H1 (cell line): Measurements from ENCODE around the gene TMEM243. TPM values are rescaled to one million over a fixed set of nuclear protein-coding genes. Genes with fewer than 3 reads are reported as not detected.

Experiments
- CTCF ChIA-PET: fragments of 300-600 bp; sonication (Branson Sonifier 250); formaldehyde crosslinking; loops from one replicate; lab custom pipeline; 2021; ENCODE audit not compliant: partially characterized antibody; lab: Charles Lee
- POLR2A ChIA-PET: fragments of 300-600 bp; sonication (Branson Sonifier 250); formaldehyde crosslinking; loops from one replicate; lab custom pipeline; 2021; ENCODE audit warnings: inconsistent platforms; ENCODE audit not compliant: partially characterized antibody; lab: Charles Lee
- DNase-seq, 2 experiments: peaks; one replicate each; pipeline versions ENCODE4 v3.0.0 to v3.0.0-alpha.2; 2010 to 2022; ENCODE audit warnings: low spot score in 2 of 2, low read depth in 1 of 2, mixed read lengths in 1 of 2
- FAIRE-seq: peaks from 2 replicates; lab custom pipeline; 2011; peaks lifted over from hg19 to GRCh38; lab: Jason Lieb, UNC
- H2AFZ ChIP-seq: 2 replicates; pipeline ENCODE4 v1.8.1; 2012; ENCODE audit warnings: low read length, inconsistent platforms
- H2AK5ac ChIP-seq: 2 replicates; pipeline ENCODE4 v1.6.1; 2013; ENCODE audit warnings: low read depth, low read length
- H2BK120ac ChIP-seq: replicated peaks from 2 replicates; pipeline ENCODE3; 2013; ENCODE audit warnings: low read depth, low read length, inconsistent platforms
- H2BK12ac ChIP-seq: 2 replicates; pipeline ENCODE4 v1.6.1; 2013; ENCODE audit warnings: low read depth, low read length
- H2BK15ac ChIP-seq: 2 replicates; pipeline ENCODE4 v1.6.1; 2013; ENCODE audit warnings: low read length
- H2BK20ac ChIP-seq: 2 replicates; pipeline ENCODE4 v1.6.1; 2013; ENCODE audit warnings: low read length
- H2BK5ac ChIP-seq: 2 replicates; pipeline ENCODE4 v1.6.1; 2013; ENCODE audit warnings: low read depth, low read length
- H3K14ac ChIP-seq: 2 replicates; pipeline ENCODE4 v1.6.1; 2013; ENCODE audit warnings: inconsistent platforms; ENCODE audit not compliant: insufficient read length
- H3K18ac ChIP-seq: 2 replicates; pipeline ENCODE4 v1.6.1; 2013; ENCODE audit warnings: low read length; ENCODE audit errors: extremely low read depth
- H3K23ac ChIP-seq: 2 replicates; pipeline ENCODE4 v1.6.1; 2013; ENCODE audit warnings: inconsistent platforms; ENCODE audit not compliant: insufficient read length
- H3K23me2 ChIP-seq: 2 replicates; pipeline ENCODE4 v1.6.1; 2013; ENCODE audit warnings: low read depth, low read length
- H3K27ac ChIP-seq: 2 replicates; pipeline ENCODE4 v1.6.1; 2011; ENCODE audit warnings: low read depth, low read length, inconsistent platforms
- H3K27me3 ChIP-seq, 4 experiments: replicated peaks in 1 of 4; 1 replicate in 1 of 4; 2 replicates in 3 of 4; pipeline versions ENCODE4 v1.6.1 to v1.8.1; 2011 to 2013; ENCODE audit warnings: low read length in 3 of 4, mild to moderate bottlenecking in 3 of 4, inconsistent platforms in 2 of 4, mixed read lengths in 2 of 4, moderate library complexity in 1 of 4; ENCODE audit not compliant: control insufficient read depth in 3 of 4, insufficient read depth in 3 of 4; ENCODE audit errors: extremely low read depth in 1 of 4
- H3K36me3 ChIP-seq, 4 experiments: 2 replicates each; pipeline versions ENCODE4 v1.6.1 to v1.8.1; 2011 to 2013; ENCODE audit warnings: mild to moderate bottlenecking in 4 of 4, low read length in 3 of 4, moderate library complexity in 2 of 4, control low read depth in 1 of 4, inconsistent platforms in 1 of 4; ENCODE audit not compliant: insufficient read depth in 4 of 4, control insufficient read depth in 2 of 4
- H3K4ac ChIP-seq: replicated peaks from 2 replicates; pipeline ENCODE3; 2013; ENCODE audit warnings: low read length, low read depth, mixed read lengths, inconsistent platforms; ENCODE audit not compliant: insufficient read length
- H3K4me1 ChIP-seq, 4 experiments: replicated peaks in 1 of 4; 1 replicate in 1 of 4; 2 replicates in 3 of 4; pipeline versions ENCODE4 v1.6.1 to v1.8.1; 2011 to 2013; ENCODE audit warnings: low read length in 3 of 4, inconsistent platforms in 2 of 4, mixed read lengths in 1 of 4; ENCODE audit not compliant: insufficient read depth in 4 of 4, control insufficient read depth in 3 of 4
- H3K4me2 ChIP-seq, 2 experiments: 2 replicates each; pipeline versions ENCODE4 v1.6.1 to v1.8.1; 2011 to 2013; ENCODE audit warnings: low read depth in 2 of 2, low read length in 2 of 2, control low read depth in 1 of 2, inconsistent platforms in 1 of 2, mild to moderate bottlenecking in 1 of 2; ENCODE audit not compliant: insufficient read depth in 1 of 2
- H3K4me3 ChIP-seq, 4 experiments: fragments of 200-600, 300-600 bp in 1 of 4; sonication (generic), shearing (Covaris generic), sonication (Bioruptor Twin) in 1 of 4; 2 replicates each; pipeline versions ENCODE4 v1.5.1 to v1.8.1; 2011 to 2016; ENCODE audit warnings: low read length in 4 of 4, low read depth in 3 of 4, control low read depth in 2 of 4, inconsistent platforms in 2 of 4, mild to moderate bottlenecking in 2 of 4, mixed read lengths in 1 of 4, moderate library complexity in 1 of 4; ENCODE audit not compliant: insufficient read depth in 2 of 4; ENCODE audit errors: extremely low read depth in 1 of 4
- H3K56ac ChIP-seq: replicated peaks from 2 replicates; pipeline ENCODE3; 2013; ENCODE audit warnings: low read depth, mild to moderate bottlenecking, mixed read lengths, low read length, inconsistent platforms; ENCODE audit not compliant: insufficient read length
- H3K79me1 ChIP-seq: 2 replicates; pipeline ENCODE4 v1.6.1; 2013; ENCODE audit warnings: low read depth, low read length, control low read depth
- H3K79me2 ChIP-seq, 2 experiments: 2 replicates each; pipeline versions ENCODE4 v1.6.1 to v1.8.1; 2012 to 2013; ENCODE audit warnings: low read length in 2 of 2, mild to moderate bottlenecking in 2 of 2, inconsistent platforms in 1 of 2; ENCODE audit not compliant: insufficient read depth in 2 of 2, control insufficient read depth in 1 of 2
- H3K9ac ChIP-seq, 4 experiments: replicated peaks in 1 of 4; 1 replicate in 1 of 4; 2 replicates in 3 of 4; pipeline versions ENCODE4 v1.6.1 to v1.8.1; 2011 to 2013; ENCODE audit warnings: low read depth in 3 of 4, low read length in 3 of 4, control low read depth in 2 of 4, mild to moderate bottlenecking in 2 of 4, moderate library complexity in 2 of 4, inconsistent platforms in 1 of 4; ENCODE audit errors: extremely low read depth in 1 of 4
- H3K9me3 ChIP-seq, 2 experiments: 2 replicates each; pipeline versions ENCODE4 v1.6.1 to v1.8.1; 2012 to 2013; ENCODE audit warnings: mild to moderate bottlenecking in 2 of 2, moderate library complexity in 2 of 2, control low read depth in 1 of 2, inconsistent platforms in 1 of 2, low read depth in 1 of 2, low read length in 1 of 2, mixed read lengths in 1 of 2; ENCODE audit not compliant: insufficient read depth in 2 of 2
- H4K20me1 ChIP-seq, 2 experiments: replicated peaks in 1 of 2; 2 replicates each; pipeline versions ENCODE3 to v1.8.1; 2011 to 2013; ENCODE audit warnings: inconsistent platforms in 2 of 2, low read length in 2 of 2, mild to moderate bottlenecking in 1 of 2; ENCODE audit not compliant: insufficient read depth in 2 of 2, control insufficient read depth in 1 of 2
- H4K5ac ChIP-seq: 2 replicates; pipeline ENCODE4 v1.6.1; 2013; ENCODE audit warnings: low read length, low read depth, mixed read lengths, inconsistent platforms; ENCODE audit not compliant: insufficient read length
- H4K8ac ChIP-seq: 2 replicates; pipeline ENCODE4 v1.8.0; 2013; ENCODE audit warnings: mild to moderate bottlenecking, moderate library complexity, low read length, inconsistent platforms; ENCODE audit not compliant: insufficient read depth; ENCODE audit errors: extremely low read depth
- H4K91ac ChIP-seq: replicated peaks from 2 replicates; pipeline ENCODE3; 2013; ENCODE audit warnings: low read length, mixed read lengths, inconsistent platforms; ENCODE audit not compliant: insufficient read length
- GTF2F1 ChIP-seq: IDR thresholded peaks from 2 replicates; pipeline ENCODE4 v1.6.1; 2012; ENCODE audit warnings: low read depth, low read length, improper control_type of control experiment, borderline replicate concordance
- POLR2A ChIP-seq, 2 experiments: IDR thresholded peaks; 1 replicate in 1 of 2; 2 replicates in 1 of 2; pipeline ENCODE4 v1.6.1; 2011; ENCODE audit warnings: low read depth in 2 of 2, low read length in 2 of 2, mild to moderate bottlenecking in 2 of 2; ENCODE audit errors: control extremely low read depth in 1 of 2
- WGBS, 2 experiments: shearing (Covaris generic) in 1 of 2; methylation state at CpG; one replicate each; pipeline versions ENCODE4 v1.1.6 to v1.1.7; 2013 to 2015; ENCODE audit warnings: low lambda C conversion rate in 2 of 2, mixed read lengths in 2 of 2, inconsistent platforms in 1 of 2, low coverage in 1 of 2, missing lambda C conversion rate in 1 of 2; ENCODE audit not compliant: insufficient replicate concordance in 2 of 2, insufficient coverage in 1 of 2, insufficient read length in 1 of 2; ENCODE audit errors: extremely low coverage in 1 of 2, missing lambda C conversion rate in 1 of 2; 5-methylcytosine and 5-hydroxymethylcytosine counted together
- polyA plus RNA-seq, 7 experiments: library from polyadenylated mRNA; depleted of rRNA in 3 of 7; stranded (reverse) in 5 of 7; unstranded in 2 of 7; fragments of >200 nt in 5 of 7; fragments of 200-250 nt in 2 of 7; gene quantifications; 1 replicate in 5 of 7; 2 replicates in 1 of 7; 4 replicates in 1 of 7; pipeline versions ENCODE4 v1.2.1 to v1.2.3, GENCODE V29; 2011 to 2013; ENCODE audit warnings: missing spikeins in 2 of 7, mixed read lengths in 2 of 7
- total RNA-seq: library from RNA; stranded (reverse); fragmentation: NEBNext Ultra II Directional; extraction: Animal tissue kit (Norgen Biotek cat#: 25700); gene quantifications from 2 replicates; pipeline ENCODE4 v1.2.1, GENCODE V29; 2021

Gene TMEM243
- total and polyA plus RNA-seq, 2 of the 8 experiments (the other 6 are each of a cell fraction or from before 2014, with no cell fraction given) = 23.7 to 27.6 TPM

- no peak overlapping the region for H3K4ac ChIP-seq
- no peaks in the 10 kb centered on the region for H3K27me3 ChIP-seq
- H2BK120ac ChIP-seq = no peak overlapping the region
- no peak overlapping the region for H2BK5ac ChIP-seq
- 95% methylated on average over 6 of the region's 6 CpGs; no CpG with 5 or more reads in 1 of the 2 experiments for WGBS, 2 experiments
- FAIRE-seq (no peak), DNase-seq (no peak)
- peaks cover 3% of the 10 kb centered on the region; the same call in 1 of the 2 replicates for H3K79me1 ChIP-seq
- ChIA-PET POLR2A (interaction anchor here (0.8 to 2.4 kb wide), 5 partner anchors 10 to 45 kb away, joined by 3 to 11 read pairs (median 3); partner anchors contain the start of gene TMEM243), CTCF (interaction anchor here (1.3 kb wide), 1 partner anchor 13 kb away, joined by 5 read pairs; no protein-coding TSS in a partner anchor)
- no peak overlapping the region for H3K4me3 ChIP-seq
- no peak overlapping the region for H3K9ac ChIP-seq
- H3K23ac ChIP-seq = no peak overlapping the region
- no peak overlapping the region for H3K27ac ChIP-seq
- 0 out of 7 replicates have a peak, but pooled peaks cover 0 to 2% (median 0%) of the 10 kb centered on the region in 4 experiments for H3K4me1 ChIP-seq
- H3K9me3 ChIP-seq = peaks cover 9 to 13% of the 10 kb centered on the region in 2 experiments
- H3K18ac ChIP-seq = no peak overlapping the region
- H3K23me2 ChIP-seq = no peaks in the 10 kb centered on the region
- peaks cover 0 to 32% of the 10 kb centered on the region in 2 experiments; a peak in 2 of 4 replicates for H3K79me2 ChIP-seq
- H3K4me2 ChIP-seq = no peak overlapping the region
- H4K5ac ChIP-seq = no peak overlapping the region
- H2AFZ ChIP-seq = no peak overlapping the region
- no peak overlapping the region for H2AK5ac ChIP-seq
- no peak overlapping the region for H4K8ac ChIP-seq
- H4K91ac ChIP-seq = no peak overlapping the region
- H3K56ac ChIP-seq = no peak overlapping the region
- H3K14ac ChIP-seq = no peak overlapping the region
- no peak overlapping the region for H2BK20ac ChIP-seq
- H2BK12ac ChIP-seq = no peak overlapping the region
- TF ChIP-seq GTF2F1 (no peak), POLR2A (IDR thresholded peaks at IDR 0.05; ENCODE audit: control extremely low read depth in 1 of 2, low read depth in 2 of 2, low read length in 2 of 2) (peak in 1 of 2 experiments; percentile 33; a peak in 1 of 3 replicates)
- TF ChIP-seq, all 59 proteins: peak for 1
- Histone ChIP-seq H4K20me1 (peaks cover 2 to 4% of the 10 kb centered on the region in 2 experiments), H3K36me3 (peaks cover 4 to 54% (median 31%) of the 10 kb centered on the region in 4 experiments; a peak in 6 of 8 replicates), H2BK15ac (no peak overlapping the region)
Measured at GRCh38 chr7:87199700-87200450, 19.7 kb downstream of the TMEM243 start.
